HL-60 (cell line): Measurements from ENCODE around the gene SYT6.
"Not testable (repeated sequence)": the region's sequence is repeated elsewhere in the genome, so short reads cannot be mapped to it uniquely, and the experiment has no call there.

Experiments used
- GABPA ChIP-seq: IDR thresholded peaks from 2 replicates; pipeline ENCODE4 v1.6.1; 2012; ENCODE audit warnings: low read depth
- TF ChIP-seq, protein P1 (sequence below): IDR thresholded peaks from one replicate; pipeline ENCODE4 v1.5.1; 2011; ENCODE audit warnings: low read length, control low read depth, inconsistent platforms; ENCODE audit not compliant: insufficient read depth

DNA sequence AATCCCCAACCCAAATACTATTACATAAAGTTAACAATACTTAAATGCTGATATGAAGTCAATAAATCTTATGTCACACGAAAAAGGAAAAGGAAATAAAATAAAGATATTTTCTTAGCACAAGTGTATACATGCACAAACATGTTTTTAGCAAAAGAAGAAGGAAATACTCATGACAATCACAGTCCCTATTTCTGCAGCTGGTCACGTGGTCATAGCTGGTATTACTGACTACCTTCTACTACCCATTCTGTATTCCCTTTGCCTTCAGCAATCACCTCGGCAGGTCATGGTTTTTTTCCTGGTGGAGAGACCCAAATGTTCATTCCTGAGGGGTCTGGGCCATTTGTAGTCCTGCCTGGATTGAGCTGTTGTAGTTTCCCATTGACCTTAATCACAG lies 88.0 kb downstream of the SYT6 start:
- TF ChIP-seq GABPA: not testable (repeated sequence)
- TF ChIP-seq, protein P1, sequence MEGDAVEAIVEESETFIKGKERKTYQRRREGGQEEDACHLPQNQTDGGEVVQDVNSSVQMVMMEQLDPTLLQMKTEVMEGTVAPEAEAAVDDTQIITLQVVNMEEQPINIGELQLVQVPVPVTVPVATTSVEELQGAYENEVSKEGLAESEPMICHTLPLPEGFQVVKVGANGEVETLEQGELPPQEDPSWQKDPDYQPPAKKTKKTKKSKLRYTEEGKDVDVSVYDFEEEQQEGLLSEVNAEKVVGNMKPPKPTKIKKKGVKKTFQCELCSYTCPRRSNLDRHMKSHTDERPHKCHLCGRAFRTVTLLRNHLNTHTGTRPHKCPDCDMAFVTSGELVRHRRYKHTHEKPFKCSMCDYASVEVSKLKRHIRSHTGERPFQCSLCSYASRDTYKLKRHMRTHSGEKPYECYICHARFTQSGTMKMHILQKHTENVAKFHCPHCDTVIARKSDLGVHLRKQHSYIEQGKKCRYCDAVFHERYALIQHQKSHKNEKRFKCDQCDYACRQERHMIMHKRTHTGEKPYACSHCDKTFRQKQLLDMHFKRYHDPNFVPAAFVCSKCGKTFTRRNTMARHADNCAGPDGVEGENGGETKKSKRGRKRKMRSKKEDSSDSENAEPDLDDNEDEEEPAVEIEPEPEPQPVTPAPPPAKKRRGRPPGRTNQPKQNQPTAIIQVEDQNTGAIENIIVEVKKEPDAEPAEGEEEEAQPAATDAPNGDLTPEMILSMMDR: not testable (repeated sequence)
